Dendritic cell treated with granulocyte-macrophage colony-stimulating factor and Interleukin-4, amounts not matched to agents 40 ng/mL and 50 ng/mL, for 4 days (primary cell): Measurements from ENCODE around the gene NT5E.

Experiments
- H3K27ac Mint-ChIP-seq: one replicate; pipeline ENCODE4 v1.8.0; 2022; ENCODE audit warnings: mild to moderate bottlenecking, mixed read lengths
- H3K27me3 Mint-ChIP-seq: one replicate; pipeline ENCODE4 v1.8.0; 2022; ENCODE audit warnings: mild to moderate bottlenecking, mixed read lengths
- H3K36me3 Mint-ChIP-seq: one replicate; pipeline ENCODE4 v1.8.0; 2022; ENCODE audit warnings: low read depth, mixed read lengths
- H3K4me1 Mint-ChIP-seq: one replicate; pipeline ENCODE4 v1.8.0; 2022; ENCODE audit warnings: low read depth, mixed read lengths
- H3K4me3 Mint-ChIP-seq: one replicate; pipeline ENCODE4 v1.8.0; 2022; ENCODE audit warnings: mild to moderate bottlenecking, moderate library complexity, mixed read lengths
- H3K9me3 Mint-ChIP-seq: one replicate; pipeline ENCODE4 v1.8.0; 2022; ENCODE audit warnings: mixed read lengths
- intact Hi-C: fragments of 100-400 bp; cut with micrococcal nuclease; formaldehyde crosslinking; loops from one replicate; pipeline ENCODE4 v1.15.0; 2022

Gene NT5E

GRCh38 chr6:85460154-85460920 lies 10.5 kb downstream of the NT5E start:
- H3K27me3 Mint-ChIP-seq, result peaks cover 12% of the 10 kb centered on the region
- intact Hi-C loops, result no loop called here

DNA sequence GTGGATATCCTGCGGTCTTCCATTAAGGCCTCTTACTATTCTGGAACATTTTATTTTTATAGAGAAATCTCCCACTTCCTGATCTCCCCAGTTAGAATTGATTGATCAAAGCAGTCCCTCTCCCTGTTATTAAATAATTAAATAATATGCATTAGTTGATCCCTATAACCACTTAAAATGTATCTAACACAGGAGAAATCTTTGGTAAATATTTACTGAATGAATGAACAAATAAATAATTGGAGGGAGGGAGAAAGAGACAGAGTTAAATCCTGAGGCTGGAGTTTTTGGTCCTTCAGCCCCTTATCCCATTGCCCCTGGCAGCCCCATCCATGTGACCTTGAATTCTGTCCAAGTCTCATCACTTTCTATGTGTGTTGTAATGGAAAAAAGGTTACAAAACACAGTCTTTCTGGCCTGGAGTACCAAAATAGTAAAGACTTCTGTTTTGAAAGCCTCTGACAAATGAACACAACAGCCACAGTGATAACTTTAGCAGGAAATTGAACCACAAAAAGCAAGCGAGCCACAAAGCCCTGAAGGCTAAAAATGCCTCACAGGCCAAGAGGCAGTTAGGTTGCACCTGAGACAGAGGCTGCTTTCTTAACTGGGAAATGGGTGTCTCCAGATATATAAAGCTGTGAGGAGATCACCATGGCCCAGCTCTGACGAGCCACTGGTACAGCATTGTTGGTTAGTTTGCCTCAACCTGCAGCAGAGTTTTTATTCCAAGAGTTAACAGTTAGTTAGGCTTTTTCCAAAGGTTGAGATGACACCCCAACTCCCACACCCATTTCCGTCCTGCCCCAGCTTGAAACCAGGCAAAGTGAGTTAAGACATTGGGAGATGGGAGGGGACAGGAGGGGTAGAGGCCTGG lies 11.3 kb downstream of the NT5E start:
- peaks cover 36% of the 10 kb centered on the region for H3K4me1 Mint-ChIP-seq
- no peaks in the 10 kb centered on the region for H3K9me3 Mint-ChIP-seq
- H3K36me3 Mint-ChIP-seq, result no peaks in the 10 kb centered on the region
- peaks cover 12% of the 10 kb centered on the region for H3K27me3 Mint-ChIP-seq
- H3K27ac Mint-ChIP-seq, result no peak overlapping the region
- H3K4me3 Mint-ChIP-seq, result no peak overlapping the region
- intact Hi-C loops, result no loop called here

More at GRCh38 chr6:85460154-85460920, 10.5 kb downstream of the NT5E start:
- Mint-ChIP-seq H3K4me1 (peaks cover 28% of the 10 kb centered on the region), H3K36me3 (no peaks in the 10 kb centered on the region), H3K4me3 (no peak overlapping the region), H3K27ac (no peak overlapping the region), H3K9me3 (no peaks in the 10 kb centered on the region)

DNA sequence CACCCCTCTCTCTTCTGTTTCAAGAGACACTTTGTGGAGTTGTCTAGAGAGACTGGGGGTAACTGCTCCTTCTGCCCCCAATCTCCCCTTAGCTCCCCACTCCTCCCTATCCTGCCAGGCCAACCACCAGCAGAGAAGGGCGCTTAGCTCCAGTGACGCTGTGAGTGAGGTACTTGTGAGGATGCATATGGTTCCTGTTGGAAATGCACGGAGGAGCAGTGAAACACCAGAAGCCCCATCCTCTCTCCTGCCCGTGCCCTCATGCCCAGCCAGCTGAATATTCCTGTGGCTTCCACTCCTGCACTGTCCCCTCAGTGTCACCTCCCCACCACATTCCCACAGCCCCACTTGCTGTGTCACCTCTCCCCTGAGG lies 11.9 kb downstream of the NT5E start:
- no peaks in the 10 kb centered on the region for H3K36me3 Mint-ChIP-seq

DNA sequence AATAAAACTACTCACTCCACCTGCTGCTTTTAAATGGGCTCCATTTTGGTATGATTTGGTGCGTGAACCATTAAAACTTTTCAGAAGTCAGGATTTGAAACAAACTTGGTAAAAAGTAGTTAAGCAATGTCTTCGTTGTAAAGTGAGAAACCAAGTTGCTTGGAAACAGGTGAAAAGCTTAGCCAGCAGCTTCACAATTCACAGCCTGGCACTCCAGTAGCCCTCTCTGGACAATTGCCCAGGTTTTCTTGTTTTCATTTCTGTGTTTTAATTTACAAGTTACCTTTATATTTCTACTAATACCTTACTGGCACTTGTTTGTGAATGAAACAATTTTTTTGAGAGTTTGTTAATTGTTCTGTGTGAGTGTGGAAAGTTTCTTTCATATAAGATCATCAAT lies 12.8 kb downstream of the NT5E start:
- Mint-ChIP-seq H3K36me3 (no peaks in the 10 kb centered on the region), H3K27ac (no peak overlapping the region), H3K4me3 (no peak overlapping the region), H3K4me1 (peaks cover 38% of the 10 kb centered on the region), H3K9me3 (no peaks in the 10 kb centered on the region), H3K27me3 (peaks cover 7% of the 10 kb centered on the region)
- intact Hi-C loops, result no loop called here

More for the DNA sequence above, 11.9 kb downstream of the NT5E start:
- no peak overlapping the region for H3K27ac Mint-ChIP-seq
- no peak overlapping the region for H3K4me3 Mint-ChIP-seq
- no peaks in the 10 kb centered on the region for H3K9me3 Mint-ChIP-seq
- peaks cover 38% of the 10 kb centered on the region for H3K4me1 Mint-ChIP-seq
- intact Hi-C loops, result no loop called here
- H3K27me3 Mint-ChIP-seq, result peaks cover 8% of the 10 kb centered on the region

GRCh38 chr6:85463621-85464259 lies 13.9 kb downstream of the NT5E start:
- H3K27ac Mint-ChIP-seq, result peak overlapping the region; percentile 23
- H3K36me3 Mint-ChIP-seq, result no peaks in the 10 kb centered on the region
- intact Hi-C loops, result no loop called here
- peaks cover 38% of the 10 kb centered on the region for H3K4me1 Mint-ChIP-seq
- no peak overlapping the region for H3K4me3 Mint-ChIP-seq
- H3K9me3 Mint-ChIP-seq, result no peaks in the 10 kb centered on the region
- H3K27me3 Mint-ChIP-seq, result peaks cover 8% of the 10 kb centered on the region

DNA sequence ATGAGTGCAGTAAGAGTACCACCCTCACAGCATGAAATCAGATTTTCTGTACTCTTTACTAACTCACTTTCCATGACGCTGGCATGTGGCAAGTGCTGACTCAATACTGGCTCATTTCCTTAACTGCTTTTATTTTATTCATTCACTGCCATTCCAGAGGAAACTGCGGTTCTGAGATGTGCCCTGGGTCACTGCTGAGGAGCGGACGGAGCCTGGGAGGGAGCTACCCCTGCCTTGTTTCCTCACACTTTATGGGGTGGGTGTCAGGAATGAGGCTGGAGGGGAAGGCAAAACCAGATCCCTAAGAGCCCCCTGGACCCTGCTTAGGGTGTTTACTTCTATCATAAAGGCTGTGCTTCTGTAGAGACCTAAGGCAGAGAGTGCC lies 14.4 kb downstream of the NT5E start:
- Mint-ChIP-seq H3K27me3 (peaks cover 8% of the 10 kb centered on the region), H3K4me1 (peaks cover 38% of the 10 kb centered on the region), H3K9me3 (no peaks in the 10 kb centered on the region), H3K27ac (peak overlapping the region; percentile 23), H3K36me3 (no peaks in the 10 kb centered on the region), H3K4me3 (no peak overlapping the region)
- intact Hi-C loops, result no loop called here

DNA sequence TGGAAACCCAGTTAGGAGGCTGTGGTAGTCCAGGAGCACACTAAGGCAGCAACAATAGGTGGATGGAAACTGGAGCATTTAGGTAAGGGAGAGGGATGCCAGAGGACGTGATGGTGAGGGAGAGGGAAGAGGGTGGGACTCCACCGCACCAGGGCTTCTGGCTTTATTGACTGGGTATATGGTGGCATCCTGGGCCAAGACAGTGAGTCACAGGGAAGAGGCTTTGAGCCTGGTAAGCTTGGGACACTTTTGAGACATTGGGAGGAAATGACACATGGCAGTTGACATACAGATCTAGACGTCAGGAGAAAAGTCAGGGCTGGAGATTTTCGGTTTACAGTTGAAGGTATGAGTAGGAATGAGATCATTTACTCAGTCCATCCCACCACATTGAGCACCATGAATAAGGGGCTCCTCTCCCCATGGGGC lies 14.9 kb downstream of the NT5E start:
- no peak overlapping the region for H3K4me3 Mint-ChIP-seq
- H3K4me1 Mint-ChIP-seq, result peaks cover 38% of the 10 kb centered on the region
- intact Hi-C loops, result no loop called here
- peak overlapping the region; percentile 23 for H3K27ac Mint-ChIP-seq
- no peaks in the 10 kb centered on the region for H3K9me3 Mint-ChIP-seq
- H3K27me3 Mint-ChIP-seq, result peaks cover 8% of the 10 kb centered on the region
- no peaks in the 10 kb centered on the region for H3K36me3 Mint-ChIP-seq

GRCh38 chr6:85465762-85466161 lies 15.9 kb downstream of the NT5E start:
- no peak overlapping the region for H3K4me3 Mint-ChIP-seq
- intact Hi-C loops, result no loop called here
- no peak overlapping the region for H3K27ac Mint-ChIP-seq
- no peaks in the 10 kb centered on the region for H3K9me3 Mint-ChIP-seq
- peaks cover 8% of the 10 kb centered on the region for H3K27me3 Mint-ChIP-seq
- peaks cover 38% of the 10 kb centered on the region for H3K4me1 Mint-ChIP-seq
- H3K36me3 Mint-ChIP-seq, result no peaks in the 10 kb centered on the region

GRCh38 chr6:85468326-85468725 lies 18.4 kb downstream of the NT5E start:
- Mint-ChIP-seq H3K36me3 (no peaks in the 10 kb centered on the region), H3K4me3 (no peak overlapping the region), H3K9me3 (no peaks in the 10 kb centered on the region), H3K4me1 (peaks cover 28% of the 10 kb centered on the region), H3K27ac (no peak overlapping the region), H3K27me3 (peaks cover 6% of the 10 kb centered on the region)
- intact Hi-C loops, result no loop called here

GRCh38 chr6:85469276-85470022 lies 19.6 kb downstream of the NT5E start:
- intact Hi-C loops, result no loop called here
- peaks cover 19% of the 10 kb centered on the region for H3K4me1 Mint-ChIP-seq
- H3K9me3 Mint-ChIP-seq, result no peaks in the 10 kb centered on the region
- H3K27me3 Mint-ChIP-seq, result peaks cover 4% of the 10 kb centered on the region
- H3K27ac Mint-ChIP-seq, result no peak overlapping the region
- H3K36me3 Mint-ChIP-seq, result no peaks in the 10 kb centered on the region
- H3K4me3 Mint-ChIP-seq, result no peak overlapping the region

- Mint-ChIP-seq H3K27ac (no peak overlapping the region), H3K9me3 (no peaks in the 10 kb centered on the region), H3K4me3 (no peak overlapping the region), H3K36me3 (no peaks in the 10 kb centered on the region), H3K4me1 (peaks cover 13% of the 10 kb centered on the region), H3K27me3 (peaks cover 4% of the 10 kb centered on the region)
- intact Hi-C loops, result no loop called here
These were observed 20.1 kb downstream of the NT5E start for GRCh38 chr6:85470023-85470410.

- Mint-ChIP-seq H3K9me3 (no peaks in the 10 kb centered on the region), H3K27ac (no peak overlapping the region), H3K36me3 (no peaks in the 10 kb centered on the region), H3K4me3 (no peak overlapping the region), H3K27me3 (peaks cover 4% of the 10 kb centered on the region), H3K4me1 (no peaks in the 10 kb centered on the region)
- intact Hi-C loops, result no loop called here
These were observed 22.9 kb downstream of the NT5E start for GRCh38 chr6:85472744-85473143.

DNA sequence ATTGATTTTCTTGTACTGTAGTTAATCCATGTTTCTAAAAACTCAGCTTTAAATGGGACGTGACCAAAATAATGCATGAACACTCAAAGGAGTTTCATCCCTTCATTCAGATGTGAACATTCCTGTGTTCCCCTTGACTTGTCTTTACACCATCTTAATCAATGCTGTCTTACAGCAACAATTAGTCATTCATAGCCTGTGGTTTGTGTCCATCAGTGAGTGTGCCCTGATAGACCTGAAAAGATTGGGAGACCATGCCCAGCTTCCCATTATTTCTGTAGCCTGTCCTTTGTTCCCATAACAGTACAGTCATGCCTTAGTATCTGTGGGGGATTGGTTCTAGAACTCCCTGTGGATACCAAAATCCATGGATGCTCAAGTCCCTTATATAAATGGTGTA lies 23.9 kb downstream of the NT5E start:
- Mint-ChIP-seq H3K36me3 (no peaks in the 10 kb centered on the region), H3K4me1 (no peaks in the 10 kb centered on the region), H3K27ac (no peak overlapping the region), H3K9me3 (no peaks in the 10 kb centered on the region), H3K4me3 (no peak overlapping the region), H3K27me3 (peaks cover 3% of the 10 kb centered on the region)
- intact Hi-C loops, result no loop called here
